Uterus (tissue), 4 donors: Measurements from ENCODE around the gene KCNH2. TPM values are rescaled to one million over a fixed set of nuclear protein-coding genes. Genes with fewer than 3 reads are reported as not detected.

Experiments used
- DNase-seq, 2 donors: peaks; one replicate each; pipeline ENCODE4 v3.0.0-alpha.2; 2019 to 2020
- H3K27ac ChIP-seq, 2 donors: fragments of 200-600 bp; sonication (generic); 1 replicate in 1 of 2; 2 replicates in 1 of 2; pipeline ENCODE4 v1.5.1; 2016 to 2018
- H3K27me3 ChIP-seq, 2 donors: fragments of 200-600 bp; sonication (generic); one replicate each; pipeline ENCODE4 v1.5.1; 2018 to 2019; ENCODE audit warnings: control low read depth in 1 of 2
- H3K36me3 ChIP-seq, 2 donors: fragments of 200-600 bp; sonication (generic); one replicate each; pipeline ENCODE4 v1.5.1; 2019; ENCODE audit warnings: control low read depth in 1 of 2
- H3K4me1 ChIP-seq, 2 donors: fragments of 200-600 bp; sonication (generic); one replicate each; pipeline ENCODE4 v1.5.1; 2018 to 2019; ENCODE audit warnings: control low read depth in 1 of 2
- H3K4me3 ChIP-seq, 2 donors: fragments of 200-600 bp; sonication (generic); 1 replicate in 1 of 2; 2 replicates in 1 of 2; pipeline ENCODE4 v1.5.1; 2018 to 2019; ENCODE audit warnings: mild to moderate bottlenecking in 1 of 2
- H3K9me3 ChIP-seq, 2 donors: fragments of 200-600 bp; sonication (generic); one replicate each; pipeline ENCODE4 v1.5.1; 2019; ENCODE audit warnings: control low read depth in 1 of 2
- CTCF ChIP-seq, 4 experiments: fragments of 200-600 bp in 2 of 4; fragments of 450-650 bp in 2 of 4; sonication (generic) in 2 of 4; IDR thresholded peaks; one replicate each; pipeline ENCODE4 v1.5.1; 2016 to 2019; ENCODE audit warnings: antibody characterized with exemption in 4 of 4, mild to moderate bottlenecking in 2 of 4, moderate library complexity in 1 of 4
- POLR2A ChIP-seq, 2 donors: fragments of 450-650 bp; IDR thresholded peaks; one replicate each; pipeline ENCODE4 v1.6.1; 2016; ENCODE audit warnings: antibody characterized with exemption in 2 of 2, mild to moderate bottlenecking in 1 of 2, moderate library complexity in 1 of 2
- intact Hi-C: fragments of 100-400 bp; cut with DNase I; formaldehyde crosslinking; loops from one replicate; pipeline ENCODE4 v1.15.1; 2023; ENCODE audit warnings: low total_unique reads
- total RNA-seq, 4 donors: library from RNA; depleted of rRNA in 3 of 4; stranded (reverse); fragments of >200 nt in 3 of 4; gene quantifications; one replicate each; pipeline versions ENCODE4 v1.1.0 to v1.2.4, GENCODE V29; 2014 to 2023
- donor health status: DM: yes; HTN: yes; CAD: no.

Gene KCNH2
- total RNA-seq, 4 donors from 2014 or later, result 9.1 to 51.0 (median 22.8) TPM

GRCh38 chr7:150988230-150989226 is 10.4 kb upstream of the KCNH2 start:
- H3K4me3 ChIP-seq, result no peak overlapping the region
- DNase-seq, result peak; percentile 65 to 71
- no peaks in the 10 kb centered on the region for H3K9me3 ChIP-seq
- H3K4me1 ChIP-seq, result peaks cover 0 to 10% of the 10 kb centered on the region in 2 donors
- H3K27ac ChIP-seq, result peak overlapping the region; percentile 54 to 65
- no peaks in the 10 kb centered on the region for H3K36me3 ChIP-seq
- TF ChIP-seq POLR2A (IDR thresholded peaks at IDR 0.05) (no peak), CTCF (IDR thresholded peaks at IDR 0.05) (peak; percentile 85 to 92 (median 88))
- no peaks in the 10 kb centered on the region for H3K27me3 ChIP-seq
- intact Hi-C loops, result no loop called here

GRCh38 chr7:150986556-150986955 is 8.4 kb upstream of the KCNH2 start:
- intact Hi-C loops, result no loop called here
- DNase-seq, result no peak
- Histone ChIP-seq H3K27ac (no peak overlapping the region), H3K36me3 (no peaks in the 10 kb centered on the region), H3K4me3 (no peak overlapping the region), H3K27me3 (no peaks in the 10 kb centered on the region), H3K9me3 (no peaks in the 10 kb centered on the region), H3K4me1 (peaks cover 0 to 10% of the 10 kb centered on the region in 2 donors)
- TF ChIP-seq POLR2A (IDR thresholded peaks at IDR 0.05) (no peak), CTCF (IDR thresholded peaks at IDR 0.05) (no peak)

GRCh38 chr7:150986099-150986512 is 8.0 kb upstream of the KCNH2 start:
- H3K4me3 ChIP-seq, result no peak overlapping the region
- no peaks in the 10 kb centered on the region for H3K9me3 ChIP-seq
- H3K36me3 ChIP-seq, result no peaks in the 10 kb centered on the region
- no peak overlapping the region for H3K27ac ChIP-seq
- H3K4me1 ChIP-seq, result peaks cover 0 to 10% of the 10 kb centered on the region in 2 donors
- DNase-seq, result peak in 1 of 2 donors; percentile 62
- no peaks in the 10 kb centered on the region for H3K27me3 ChIP-seq
- TF ChIP-seq POLR2A (IDR thresholded peaks at IDR 0.05) (no peak), CTCF (IDR thresholded peaks at IDR 0.05) (peak; percentile 50 to 64 (median 53))
- intact Hi-C loops, result no loop called here

- Histone ChIP-seq H3K4me1 (peaks cover 0 to 14% of the 10 kb centered on the region in 2 donors), H3K27ac (no peak overlapping the region), H3K27me3 (no peaks in the 10 kb centered on the region), H3K4me3 (no peak overlapping the region), H3K36me3 (no peaks in the 10 kb centered on the region), H3K9me3 (no peaks in the 10 kb centered on the region)
- no peak for TF ChIP-seq POLR2A (IDR thresholded peaks at IDR 0.05)
- TF ChIP-seq CTCF (IDR thresholded peaks at IDR 0.05), result no peak
- no peak for DNase-seq
- intact Hi-C loops, result no loop called here
Observed at GRCh38 chr7:150983893-150984368, 5.8 kb upstream of the KCNH2 start.

GRCh38 chr7:150982351-150982750 is 4.2 kb upstream of the KCNH2 start:
- Histone ChIP-seq H3K36me3 (no peaks in the 10 kb centered on the region), H3K27me3 (no peaks in the 10 kb centered on the region), H3K4me1 (peaks cover 0 to 12% of the 10 kb centered on the region in 2 donors), H3K4me3 (no peak overlapping the region), H3K9me3 (no peaks in the 10 kb centered on the region), H3K27ac (no peak overlapping the region)
- no peak for DNase-seq
- intact Hi-C loops, result no loop called here
- no peak for TF ChIP-seq CTCF (IDR thresholded peaks at IDR 0.05)
- TF ChIP-seq POLR2A (IDR thresholded peaks at IDR 0.05), result no peak
